H9 (cell line): ENCODE measurements around the gene EPHA8. TPM values are rescaled to one million over a fixed set of nuclear protein-coding genes. Genes with fewer than 3 reads are reported as not detected.

Experiments used
- DNase-seq: peaks from one replicate; pipeline ENCODE4 v3.0.0-alpha.2; 2017
- H2AFZ ChIP-seq: one replicate; pipeline ENCODE4 v1.6.1; 2013; ENCODE audit warnings: mild to moderate bottlenecking, low read length, control low read depth, moderate library complexity
- H2AK5ac ChIP-seq: 2 replicates; pipeline ENCODE4 v1.6.1; 2013; ENCODE audit warnings: low read length, control low read depth, mixed read lengths; ENCODE audit not compliant: insufficient read length
- H2BK120ac ChIP-seq: one replicate; pipeline ENCODE4 v1.6.1; 2013; ENCODE audit warnings: low read depth, mild to moderate bottlenecking, low read length, control low read depth, inconsistent platforms; ENCODE audit not compliant: poor library complexity, severe bottlenecking
- H2BK12ac ChIP-seq: 2 replicates; pipeline ENCODE4 v1.6.1; 2013; ENCODE audit warnings: low read length, control low read depth, mixed read lengths, low read depth; ENCODE audit not compliant: insufficient read length
- H2BK15ac ChIP-seq: 2 replicates; pipeline ENCODE4 v1.6.1; 2013; ENCODE audit warnings: low read depth, low read length, control low read depth
- H2BK20ac ChIP-seq: one replicate; pipeline ENCODE4 v1.6.1; 2013; ENCODE audit warnings: low read depth, mild to moderate bottlenecking, low read length, control low read depth, inconsistent platforms; ENCODE audit not compliant: poor library complexity, severe bottlenecking
- H2BK5ac ChIP-seq: 2 replicates; pipeline ENCODE4 v1.6.1; 2013; ENCODE audit warnings: low read length, control low read depth, mixed read lengths; ENCODE audit not compliant: insufficient read length
- H3K14ac ChIP-seq: 2 replicates; pipeline ENCODE4 v1.6.1; 2013; ENCODE audit warnings: low read length, control low read depth; ENCODE audit not compliant: insufficient read depth
- H3K18ac ChIP-seq: 2 replicates; pipeline ENCODE4 v1.6.1; 2013; ENCODE audit warnings: low read depth, mild to moderate bottlenecking, mixed read lengths, low read length, control low read depth; ENCODE audit not compliant: insufficient read length
- H3K23ac ChIP-seq: 2 replicates; pipeline ENCODE4 v1.6.1; 2013; ENCODE audit warnings: low read length, control low read depth, mixed read lengths, low read depth; ENCODE audit not compliant: insufficient read length
- H3K23me2 ChIP-seq: 2 replicates; pipeline ENCODE4 v1.6.1; 2013; ENCODE audit warnings: low read depth, mild to moderate bottlenecking, mixed read lengths, low read length, control low read depth; ENCODE audit not compliant: insufficient read length, poor library complexity, severe bottlenecking
- H3K27ac ChIP-seq: 2 replicates; pipeline ENCODE4 v1.5.1; 2013; ENCODE audit warnings: low read length, control low read depth, mixed read lengths, low read depth; ENCODE audit not compliant: insufficient read length
- H3K27me3 ChIP-seq: 2 replicates; pipeline ENCODE4 v1.6.1; 2013; ENCODE audit warnings: low read length, control low read depth, inconsistent platforms; ENCODE audit not compliant: insufficient read depth
- H3K4ac ChIP-seq: 2 replicates; pipeline ENCODE4 v1.6.1; 2013; ENCODE audit warnings: low read depth, mild to moderate bottlenecking, control low read depth, inconsistent platforms, low read length, moderate library complexity
- H3K4me1 ChIP-seq: 2 replicates; pipeline ENCODE4 v1.6.1; 2013; ENCODE audit warnings: low read length, control low read depth, inconsistent platforms; ENCODE audit not compliant: insufficient read depth
- H3K4me2 ChIP-seq: 2 replicates; pipeline ENCODE4 v1.6.1; 2013; ENCODE audit warnings: low read length, control low read depth, mixed read lengths; ENCODE audit not compliant: insufficient read length, insufficient read depth
- H3K56ac ChIP-seq: 2 replicates; pipeline ENCODE4 v1.6.1; 2013; ENCODE audit warnings: low read depth, mild to moderate bottlenecking, mixed read lengths, low read length, control low read depth; ENCODE audit not compliant: insufficient read length
- H3K79me1 ChIP-seq: 2 replicates; pipeline ENCODE4 v1.6.1; 2013; ENCODE audit warnings: low read depth, mild to moderate bottlenecking, moderate library complexity, low read length, control low read depth, inconsistent platforms; ENCODE audit not compliant: insufficient read depth, poor library complexity, severe bottlenecking
- H3K79me2 ChIP-seq: 2 replicates; pipeline ENCODE4 v1.6.1; 2013; ENCODE audit warnings: low read length, control low read depth, inconsistent platforms; ENCODE audit not compliant: insufficient read depth
- H3K9ac ChIP-seq: 2 replicates; pipeline ENCODE4 v1.6.1; 2013; ENCODE audit warnings: low read length, control low read depth, mixed read lengths; ENCODE audit not compliant: insufficient read length; ENCODE audit errors: extremely low read depth
- H3K9me3 ChIP-seq: one replicate; pipeline ENCODE4 v1.6.1; 2013; ENCODE audit warnings: low read depth, low read length, inconsistent platforms; ENCODE audit not compliant: control insufficient read depth
- H3T11ph ChIP-seq: one replicate; pipeline ENCODE4 v1.6.1; 2013; ENCODE audit warnings: mild to moderate bottlenecking, low read length, control low read depth, inconsistent platforms
- H4K20me1 ChIP-seq: one replicate; pipeline ENCODE4 v1.6.1; 2013; ENCODE audit not compliant: control insufficient read depth, insufficient read length, insufficient read depth
- H4K5ac ChIP-seq: 2 replicates; pipeline ENCODE4 v1.6.1; 2013; ENCODE audit warnings: low read depth, mild to moderate bottlenecking, mixed read lengths, low read length, control low read depth; ENCODE audit not compliant: insufficient read length
- H4K8ac ChIP-seq: replicated peaks from 2 replicates; pipeline ENCODE4 v1.6.1; 2013; ENCODE audit warnings: low read length, control low read depth, mixed read lengths, low read depth; ENCODE audit not compliant: insufficient read length
- H4K91ac ChIP-seq: 2 replicates; pipeline ENCODE4 v1.6.1; 2013; ENCODE audit warnings: low read depth, mild to moderate bottlenecking, moderate library complexity, mixed read lengths, low read length, control low read depth; ENCODE audit not compliant: insufficient read length
- H3K27ac Mint-ChIP-seq, 3 experiments: 2 replicates in 2 of 3; 3 replicates in 1 of 3; pipeline ENCODE4 v1.8.0; 2020 to 2021; ENCODE audit warnings: mixed read lengths in 3 of 3, mild to moderate bottlenecking in 1 of 3, moderate library complexity in 1 of 3
- H3K27me3 Mint-ChIP-seq: 2 replicates; pipeline ENCODE4 v1.8.0; 2021; ENCODE audit warnings: low read depth, mild to moderate bottlenecking, moderate library complexity, mixed read lengths
- H3K36me3 Mint-ChIP-seq, 3 experiments: 2 replicates in 2 of 3; 3 replicates in 1 of 3; pipeline ENCODE4 v1.8.0; 2020 to 2021; ENCODE audit warnings: low read depth in 3 of 3, mixed read lengths in 3 of 3; ENCODE audit not compliant: insufficient read depth in 1 of 3
- H3K4me1 Mint-ChIP-seq, 2 experiments: 2 replicates each; pipeline ENCODE4 v1.8.0; 2020; ENCODE audit warnings: mixed read lengths in 2 of 2
- H3K4me3 Mint-ChIP-seq, 2 experiments: 2 replicates in 1 of 2; 3 replicates in 1 of 2; pipeline ENCODE4 v1.8.0; 2020 to 2021; ENCODE audit warnings: mild to moderate bottlenecking in 2 of 2, mixed read lengths in 2 of 2, moderate library complexity in 1 of 2
- H3K9me3 Mint-ChIP-seq, 2 experiments: 2 replicates in 1 of 2; 3 replicates in 1 of 2; pipeline ENCODE4 v1.8.0; 2020; ENCODE audit warnings: mild to moderate bottlenecking in 2 of 2, mixed read lengths in 2 of 2, moderate library complexity in 1 of 2
- WGBS: extraction: QIAGEN DNeasy Blood & Tissue Kit; methylation state at CpG from one replicate; pipeline ENCODE4 v1.1.7; 2013; ENCODE audit warnings: missing lambda C conversion rate, low lambda C conversion rate, mixed read lengths; ENCODE audit not compliant: insufficient read length; ENCODE audit errors: extremely low coverage; 5-methylcytosine and 5-hydroxymethylcytosine counted together
- total RNA-seq: library from RNA; stranded (reverse); gene quantifications from 2 replicates; pipeline ENCODE4 v1.2.1, GENCODE V29; 2021
- TF ChIP-seq, protein P1 (sequence below): fragments of 200-600 bp; sonication (generic); conservative IDR thresholded peaks from 3 replicates; pipeline ENCODE4 v1.8.0; 2021; ENCODE audit warnings: antibody characterized with exemption, mild to moderate bottlenecking

EPHA8 gene
- total RNA-seq, 1 experiment from 2014 or later: 3.4 TPM

DNA sequence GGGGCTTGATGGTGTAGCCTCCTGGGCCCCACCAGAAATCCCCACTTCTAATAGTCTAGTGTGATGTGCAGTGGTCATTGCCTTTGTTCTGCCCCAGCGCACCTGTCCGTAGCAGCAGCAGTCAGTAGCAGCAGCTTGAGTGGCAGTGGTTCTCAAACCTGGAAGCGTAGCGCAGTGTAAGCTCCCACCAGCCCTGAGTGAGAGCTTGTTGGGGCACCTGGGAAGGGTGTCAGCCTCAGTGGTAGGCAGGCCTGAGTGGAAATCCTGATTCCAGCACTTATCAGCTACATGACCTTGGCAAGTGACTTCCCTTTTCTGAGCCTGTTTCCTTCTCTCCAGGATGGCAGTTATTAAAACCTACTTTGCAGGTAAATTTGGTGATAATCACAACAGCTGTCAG lies 41.6 kb upstream of the EPHA8 start:
- H3K9ac ChIP-seq: no peak overlapping the region
- H4K20me1 ChIP-seq: no peaks in the 10 kb centered on the region
- Mint-ChIP-seq H3K27me3 (no peaks in the 10 kb centered on the region), H3K4me1 (no peaks in the 10 kb centered on the region), H3K4me3 (no peak overlapping the region), H3K36me3 (peaks cover 11 to 87% (median 29%) of the 10 kb centered on the region in 3 experiments; a peak in 6 of 7 replicates), H3K9me3 (no peaks in the 10 kb centered on the region), H3K27ac (no peak overlapping the region)
- H3T11ph ChIP-seq: no peak overlapping the region
- TF ChIP-seq, protein P1, sequence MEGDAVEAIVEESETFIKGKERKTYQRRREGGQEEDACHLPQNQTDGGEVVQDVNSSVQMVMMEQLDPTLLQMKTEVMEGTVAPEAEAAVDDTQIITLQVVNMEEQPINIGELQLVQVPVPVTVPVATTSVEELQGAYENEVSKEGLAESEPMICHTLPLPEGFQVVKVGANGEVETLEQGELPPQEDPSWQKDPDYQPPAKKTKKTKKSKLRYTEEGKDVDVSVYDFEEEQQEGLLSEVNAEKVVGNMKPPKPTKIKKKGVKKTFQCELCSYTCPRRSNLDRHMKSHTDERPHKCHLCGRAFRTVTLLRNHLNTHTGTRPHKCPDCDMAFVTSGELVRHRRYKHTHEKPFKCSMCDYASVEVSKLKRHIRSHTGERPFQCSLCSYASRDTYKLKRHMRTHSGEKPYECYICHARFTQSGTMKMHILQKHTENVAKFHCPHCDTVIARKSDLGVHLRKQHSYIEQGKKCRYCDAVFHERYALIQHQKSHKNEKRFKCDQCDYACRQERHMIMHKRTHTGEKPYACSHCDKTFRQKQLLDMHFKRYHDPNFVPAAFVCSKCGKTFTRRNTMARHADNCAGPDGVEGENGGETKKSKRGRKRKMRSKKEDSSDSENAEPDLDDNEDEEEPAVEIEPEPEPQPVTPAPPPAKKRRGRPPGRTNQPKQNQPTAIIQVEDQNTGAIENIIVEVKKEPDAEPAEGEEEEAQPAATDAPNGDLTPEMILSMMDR: no peak
- no peak overlapping the region for H3K27ac ChIP-seq
- WGBS: no CpG with 5 or more reads among the region's 4 CpGs
- no peaks in the 10 kb centered on the region for H3K79me1 ChIP-seq
- H3K79me2 ChIP-seq: no peaks in the 10 kb centered on the region
- no peak for DNase-seq
- no peak overlapping the region for H2BK120ac ChIP-seq
- H2BK20ac ChIP-seq: no peak overlapping the region
- no peak overlapping the region for H4K8ac ChIP-seq
- H2AFZ ChIP-seq: no peak overlapping the region
- H3K4me1 ChIP-seq: no peaks in the 10 kb centered on the region
- H3K18ac ChIP-seq: no peak overlapping the region
- H3K14ac ChIP-seq: no peak overlapping the region
- H3K23me2 ChIP-seq: no peaks in the 10 kb centered on the region
- no peak overlapping the region for H2BK15ac ChIP-seq
- H2AK5ac ChIP-seq: no peak overlapping the region
- H3K23ac ChIP-seq: no peak overlapping the region
- no peaks in the 10 kb centered on the region for H3K9me3 ChIP-seq
- H3K4ac ChIP-seq: no peak overlapping the region
- H3K56ac ChIP-seq: no peak overlapping the region
- no peak overlapping the region for H4K91ac ChIP-seq
- no peak overlapping the region for H2BK12ac ChIP-seq
- H2BK5ac ChIP-seq: no peak overlapping the region
- no peak overlapping the region for H4K5ac ChIP-seq
- no peaks in the 10 kb centered on the region for H3K27me3 ChIP-seq
- H3K4me2 ChIP-seq: no peak overlapping the region
